K562 (cell line): Measurements from ENCODE around the gene LCNL1. TPM values are rescaled to one million over a fixed set of nuclear protein-coding genes. Genes with fewer than 3 reads are reported as not detected.
A peak's percentile ranks its signal among the peaks of the same experiment; 100 is the strongest.

Experiments
- ATAC-seq: fragments of 200-7000 bp; cut with Tn5 transposase; 3 replicates; pipeline ENCODE4 v1.9.1; 2020; ENCODE audit warnings: moderate library complexity
- BruUV-seq: library from RNA; stranded (reverse); fragments of 400-500 nt; replicated peaks from 2 replicates; lab custom pipeline; 2021; lab: Mats Ljungman, UMichigan
- CTCF ChIA-PET: fragments of 300-600 bp; formaldehyde crosslinking; extraction: SDS; loops from one replicate; lab custom pipeline; 2021; ENCODE audit warnings: low intra/inter-chr PET ratio; lab: Yijun Ruan, JAX
- POLR2A ChIA-PET: fragments of 300-600, 350-650 bp; sonication (Branson Sonifier 250); formaldehyde crosslinking; extraction: SDS; loops from one replicate; lab custom pipeline; 2021; ENCODE audit warnings: antibody characterized with exemption, inconsistent platforms; lab: Yijun Ruan, JAX
- DNase-seq, 4 experiments: peaks; one replicate each; pipeline versions ENCODE4 v3.0.0 to v3.0.0-alpha.2; 2011 to 2018; ENCODE audit warnings: low spot score in 3 of 4, mixed read lengths in 3 of 4; ENCODE audit errors: extremely low read depth in 1 of 4
- FAIRE-seq: peaks from 2 replicates; lab custom pipeline; 2011; peaks lifted over from hg19 to GRCh38; lab: Jason Lieb, UNC
- H2AFZ ChIP-seq: 2 replicates; pipeline ENCODE4 v1.6.0; 2011; ENCODE audit warnings: low read depth, low read length, control low read depth, inconsistent platforms
- H3K27ac ChIP-seq: fragments of 200-600 bp; 3 replicates; pipeline ENCODE4 v1.8.0; 2011; ENCODE audit warnings: low read depth, mild to moderate bottlenecking, control low read depth, inconsistent platforms, low read length, moderate library complexity, mixed read lengths; ENCODE audit errors: extremely low read depth
- H3K27me3 ChIP-seq, 2 experiments: fragments of 300-600 bp in 1 of 2; 2 replicates in 1 of 2; 3 replicates in 1 of 2; pipeline versions ENCODE4 v1.6.0 to v1.8.0; 2011; ENCODE audit warnings: inconsistent platforms in 2 of 2, low read length in 2 of 2, mild to moderate bottlenecking in 1 of 2, mixed read lengths in 1 of 2, moderate library complexity in 1 of 2; ENCODE audit not compliant: control insufficient read depth in 2 of 2, insufficient read depth in 2 of 2
- H3K36me3 ChIP-seq: fragments of 300-600 bp; 3 replicates; pipeline ENCODE4 v1.8.0; 2011; ENCODE audit warnings: mild to moderate bottlenecking, low read length, inconsistent platforms; ENCODE audit not compliant: control insufficient read depth, insufficient read depth
- H3K4me1 ChIP-seq, 2 experiments: fragments of 200-600 bp in 1 of 2; replicated peaks in 1 of 2; 2 replicates in 1 of 2; 3 replicates in 1 of 2; pipeline versions ENCODE4 v1.5.1 to v1.8.0; 2011; ENCODE audit warnings: inconsistent platforms in 2 of 2, low read length in 2 of 2, mild to moderate bottlenecking in 1 of 2, mixed read lengths in 1 of 2, moderate library complexity in 1 of 2; ENCODE audit not compliant: control insufficient read depth in 2 of 2, insufficient read depth in 2 of 2
- H3K4me2 ChIP-seq: 2 replicates; pipeline ENCODE4 v1.6.1; 2011; ENCODE audit warnings: low read length, control low read depth, inconsistent platforms, mixed read lengths; ENCODE audit not compliant: insufficient read depth
- H3K4me3 ChIP-seq: fragments of 200-600 bp; sonication (generic), shearing (Covaris generic); 2 replicates; pipeline ENCODE4 v1.5.1; 2016; ENCODE audit warnings: control low read depth, inconsistent platforms
- H3K79me2 ChIP-seq: fragments of 200-600 bp; 3 replicates; pipeline ENCODE4 v1.8.0; 2011; ENCODE audit warnings: low read length, inconsistent platforms; ENCODE audit not compliant: control insufficient read depth, insufficient read depth
- H3K9ac ChIP-seq, 2 experiments: 2 replicates each; pipeline versions ENCODE4 v1.6.0 to v1.6.1; 2011; ENCODE audit warnings: low read depth in 2 of 2, low read length in 2 of 2, control low read depth in 1 of 2, inconsistent platforms in 1 of 2, mild to moderate bottlenecking in 1 of 2, mixed read lengths in 1 of 2; ENCODE audit not compliant: insufficient read depth in 1 of 2
- H3K9me1 ChIP-seq: one replicate; pipeline ENCODE4 v1.6.0; 2011; ENCODE audit warnings: inconsistent platforms, mild to moderate bottlenecking, low read length, moderate library complexity; ENCODE audit not compliant: control insufficient read depth, insufficient read depth
- H3K9me3 ChIP-seq: replicated peaks from 2 replicates; pipeline ENCODE4 v1.5.1; 2011; ENCODE audit warnings: low read depth, low read length, inconsistent platforms; ENCODE audit not compliant: control insufficient read depth, insufficient read depth
- H4K20me1 ChIP-seq: replicated peaks from 2 replicates; pipeline ENCODE4 v1.6.1; 2011; ENCODE audit warnings: low read length, inconsistent platforms, mixed read lengths; ENCODE audit not compliant: control insufficient read depth, insufficient read depth
- BACH1 ChIP-seq: fragments of 200-800 bp; sonication (Bioruptor generic); IDR thresholded peaks from 2 replicates; pipeline ENCODE4 v1.6.1; 2016; ENCODE audit warnings: missing genetic modification characterization, missing compliant biosample characterization
- GTF2E2 ChIP-seq: fragments of 200-800 bp; sonication (Bioruptor generic); IDR thresholded peaks from 2 replicates; pipeline ENCODE4 v1.6.1; 2016; ENCODE audit warnings: missing genetic modification characterization, missing compliant biosample characterization
- MYBL2 ChIP-seq, 2 experiments: fragments of 450-650 bp in 1 of 2; sonication (generic) in 1 of 2; formaldehyde crosslinking in 1 of 2; IDR thresholded peaks; 2 replicates each; pipeline versions ENCODE4 v1.6.1 to v1.8.1; 2017 to 2022; ENCODE audit warnings: borderline replicate concordance in 1 of 2, inconsistent platforms in 1 of 2, low read depth in 1 of 2, mild to moderate bottlenecking in 1 of 2, missing genetic modification reagents in 1 of 2, moderate library complexity in 1 of 2
- RB1 ChIP-seq: fragments of 450-650 bp; IDR thresholded peaks from 2 replicates; pipeline ENCODE4 v1.6.1; 2017; ENCODE audit warnings: low read depth, mild to moderate bottlenecking
- RBM17 ChIP-seq: fragments of 200-400 bp; formaldehyde crosslinking; IDR thresholded peaks from 2 replicates; pipeline ENCODE4 v1.6.1; 2017; ENCODE audit warnings: low read depth, mild to moderate bottlenecking, low read length, borderline replicate concordance
- SMAD4 ChIP-seq: fragments of 250-450 bp; sonication (Bioruptor Pico); conservative IDR thresholded peaks from 2 replicates; pipeline ENCODE4 v1.8.0; 2021; ENCODE audit warnings: inconsistent platforms, mild to moderate bottlenecking, moderate library complexity
- THRAP3 ChIP-seq: fragments of 450-650 bp; IDR thresholded peaks from 2 replicates; pipeline ENCODE4 v1.6.1; 2016; ENCODE audit warnings: mild to moderate bottlenecking, inconsistent platforms, borderline replicate concordance
- ZNF134 ChIP-seq: fragments of 250-450 bp; sonication (Bioruptor Pico); conservative IDR thresholded peaks from 2 replicates; pipeline ENCODE4 v1.4.0; 2020
- WGBS: fragments of 100-300 bp; shearing (Covaris generic); methylation state at CpG from one replicate; pipeline ENCODE4 v1.1.6; 2016; ENCODE audit warnings: low coverage, mixed read lengths; ENCODE audit not compliant: insufficient coverage; ENCODE audit errors: missing lambda C conversion rate; 5-methylcytosine and 5-hydroxymethylcytosine counted together
- in situ Hi-C: fragments of 300-500 bp; cut with MboI; formaldehyde crosslinking; loops from 4 replicates; pipeline ENCODE4 v1.15.0; 2018; ENCODE audit warnings: inconsistent platforms, mixed read lengths
- intact Hi-C: fragments of 100-400 bp; cut with micrococcal nuclease; formaldehyde crosslinking; loops from 2 replicates; pipeline ENCODE4 v1.14.2; 2022
- polyA plus RNA-seq, 8 experiments: library from polyadenylated mRNA; depleted of rRNA in 4 of 8; stranded (reverse) in 5 of 8; unstranded in 3 of 8; fragments of >200 nt; fragmentation: Nextera tagmentation in 2 of 8; fragmentation: Illumina TruSeq in 1 of 8; extraction: Ambion mirVana in 2 of 8; extraction: Trizol in 1 of 8; gene quantifications; 2 replicates each; pipeline versions ENCODE4 v1.2.1 to v1.2.3, GENCODE V29; 2011 to 2014; ENCODE audit warnings: inconsistent platforms in 1 of 8, missing spikeins in 1 of 8
- total RNA-seq, 7 experiments: library from RNA; depleted of rRNA in 6 of 7; stranded (reverse); fragments of >200 nt in 6 of 7; fragmentation: Illumina TruSeq in 2 of 7; extraction: Trizol in 2 of 7; gene quantifications; 2 replicates each; pipeline versions ENCODE4 v1.2.1 to v1.2.3, GENCODE V29; 2011 to 2021; ENCODE audit warnings: low replicate concordance in 1 of 7
- TF ChIP-seq, protein P1 (sequence below): fragments of 200-800 bp; sonication (Bioruptor generic); IDR thresholded peaks from 2 replicates; pipeline ENCODE4 v1.6.1; 2017; ENCODE audit warnings: missing genetic modification characterization, missing compliant biosample characterization
- TF ChIP-seq, protein P2 (sequence below): fragments of 450-650 bp; formaldehyde crosslinking; IDR thresholded peaks from 2 replicates; pipeline ENCODE4 v1.4.0; 2020; ENCODE audit warnings: mild to moderate bottlenecking, moderate library complexity
- TF ChIP-seq, protein P3 (sequence below): fragments of 250-450 bp; sonication (Bioruptor Pico); IDR thresholded peaks from 2 replicates; pipeline ENCODE4 v1.9.0; 2021; ENCODE audit warnings: mild to moderate bottlenecking

Gene LCNL1
- total and polyA plus RNA-seq, 9 of the 15 experiments (the other 6 are each of a cell fraction or from before 2014, with no cell fraction given), result 0.04 to 0.16 (median 0.04) TPM; not detected in 4

DNA sequence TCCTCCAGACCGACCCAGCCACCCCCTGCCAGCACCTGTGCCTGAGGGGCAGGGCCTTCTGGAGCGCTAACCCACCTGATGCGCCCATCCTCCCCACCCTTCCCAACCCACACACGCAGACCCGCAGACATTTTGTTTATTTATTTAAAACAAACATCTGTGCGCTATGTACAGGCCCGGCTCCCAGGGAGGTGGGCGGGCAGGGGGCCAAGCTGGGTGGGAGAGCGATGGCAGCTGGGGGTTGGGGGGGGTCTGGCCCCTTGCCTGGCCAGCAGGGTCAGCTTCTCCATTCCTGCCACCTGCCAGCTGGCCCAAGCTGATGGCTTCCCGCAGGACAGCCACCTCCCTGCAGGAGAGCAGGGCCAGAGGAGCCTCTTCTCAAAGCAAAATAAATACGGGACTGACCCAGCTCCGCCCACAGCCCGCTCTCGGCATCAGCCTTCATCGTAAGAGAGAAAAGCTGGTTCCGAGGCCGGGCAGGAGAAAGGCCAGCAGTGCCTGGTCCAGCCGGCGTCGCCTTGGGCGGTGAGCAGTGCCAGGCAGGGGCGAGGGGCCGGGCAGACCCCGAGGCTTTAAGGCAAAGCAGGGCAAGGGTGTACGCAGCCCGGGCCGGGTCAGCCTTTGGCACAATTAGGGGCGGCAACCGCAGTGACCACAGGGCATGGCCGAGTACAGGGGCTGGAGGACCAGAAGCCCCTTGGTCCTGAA lies 24.5 kb downstream of the LCNL1 start:
- Histone ChIP-seq H3K79me2 (no peaks in the 10 kb centered on the region), H3K9ac (peak overlapping the region in 1 of 2 experiments; percentile 36; a peak in 2 of 4 replicates), H3K9me3 (0 out of 2 replicates have a peak, but pooled peaks cover 1% of the 10 kb centered on the region), H3K27ac (no peak overlapping the region), H3K4me3 (no peak overlapping the region), H3K36me3 (no peaks in the 10 kb centered on the region), H3K4me2 (no peak overlapping the region), H3K4me1 (peaks cover 0 to 56% of the 10 kb centered on the region in 2 experiments; a peak in 2 of 5 replicates), H3K27me3 (no peaks in the 10 kb centered on the region), H2AFZ (no peak overlapping the region), H4K20me1 (no peaks in the 10 kb centered on the region), H3K9me1 (no peaks in the 10 kb centered on the region)
- 30% methylated on average over 23 of the region's 30 CpGs for WGBS
- intact Hi-C loops (no loop called here), in situ Hi-C loops (no loop called here)
- DNase-seq (no peak), FAIRE-seq (no peak), ATAC-seq (no peak; the same call in 2 of the 3 replicates)
- ChIA-PET CTCF (no interaction called here), POLR2A (interaction anchor here (0.5 to 1.4 kb wide), 3 partner anchors 11 to 234 kb away, joined by 3 to 4 read pairs (median 3); partner anchors contain the start of genes PAXX and TUBB4B)
- TF ChIP-seq, protein P1, sequence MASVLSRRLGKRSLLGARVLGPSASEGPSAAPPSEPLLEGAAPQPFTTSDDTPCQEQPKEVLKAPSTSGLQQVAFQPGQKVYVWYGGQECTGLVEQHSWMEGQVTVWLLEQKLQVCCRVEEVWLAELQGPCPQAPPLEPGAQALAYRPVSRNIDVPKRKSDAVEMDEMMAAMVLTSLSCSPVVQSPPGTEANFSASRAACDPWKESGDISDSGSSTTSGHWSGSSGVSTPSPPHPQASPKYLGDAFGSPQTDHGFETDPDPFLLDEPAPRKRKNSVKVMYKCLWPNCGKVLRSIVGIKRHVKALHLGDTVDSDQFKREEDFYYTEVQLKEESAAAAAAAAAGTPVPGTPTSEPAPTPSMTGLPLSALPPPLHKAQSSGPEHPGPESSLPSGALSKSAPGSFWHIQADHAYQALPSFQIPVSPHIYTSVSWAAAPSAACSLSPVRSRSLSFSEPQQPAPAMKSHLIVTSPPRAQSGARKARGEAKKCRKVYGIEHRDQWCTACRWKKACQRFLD (CRISPR knock-in tag), result no peak
- TF ChIP-seq, protein P2, sequence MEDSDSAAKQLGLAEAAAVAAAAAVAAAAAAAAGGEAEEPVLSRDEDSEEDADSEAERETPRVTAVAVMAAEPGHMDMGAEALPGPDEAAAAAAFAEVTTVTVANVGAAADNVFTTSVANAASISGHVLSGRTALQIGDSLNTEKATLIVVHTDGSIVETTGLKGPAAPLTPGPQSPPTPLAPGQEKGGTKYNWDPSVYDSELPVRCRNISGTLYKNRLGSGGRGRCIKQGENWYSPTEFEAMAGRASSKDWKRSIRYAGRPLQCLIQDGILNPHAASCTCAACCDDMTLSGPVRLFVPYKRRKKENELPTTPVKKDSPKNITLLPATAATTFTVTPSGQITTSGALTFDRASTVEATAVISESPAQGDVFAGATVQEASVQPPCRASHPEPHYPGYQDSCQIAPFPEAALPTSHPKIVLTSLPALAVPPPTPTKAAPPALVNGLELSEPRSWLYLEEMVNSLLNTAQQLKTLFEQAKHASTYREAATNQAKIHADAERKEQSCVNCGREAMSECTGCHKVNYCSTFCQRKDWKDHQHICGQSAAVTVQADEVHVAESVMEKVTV, result no peak
- TF ChIP-seq THRAP3 (no peak), GTF2E2 (tag) (no peak), BACH1 (tag) (no peak), RBM17 (no peak), RB1 (no peak), MYBL2 (IDR thresholded peaks at IDR 0.05; ENCODE audit: low read depth) (no peak), MYBL2 (CRISPR knock-in tag; IDR thresholded peaks at IDR 0.05; ENCODE audit: borderline replicate concordance) (no peak), ZNF134 (CRISPR knock-in tag) (no peak), SMAD4 (CRISPR knock-in tag) (no peak)
- TF ChIP-seq, protein P3, sequence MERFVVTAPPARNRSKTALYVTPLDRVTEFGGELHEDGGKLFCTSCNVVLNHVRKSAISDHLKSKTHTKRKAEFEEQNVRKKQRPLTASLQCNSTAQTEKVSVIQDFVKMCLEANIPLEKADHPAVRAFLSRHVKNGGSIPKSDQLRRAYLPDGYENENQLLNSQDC (CRISPR knock-in tag), result no peak
- BruUV-seq, result no TSS peak
